GM19455 (cell line): Measurements from ENCODE around the gene SPAG9.

ENCODE experiments used
- ATAC-seq: cut with Tn5 transposase; IDR thresholded peaks from one replicate; pipeline ENCODE4 v1.9.1; 2021; ENCODE audit not compliant: unreplicated experiment

Gene SPAG9

GRCh38 chr17:51044976-51045375 is 75.7 kb downstream of the SPAG9 start:
- ATAC-seq, result no peak

DNA sequence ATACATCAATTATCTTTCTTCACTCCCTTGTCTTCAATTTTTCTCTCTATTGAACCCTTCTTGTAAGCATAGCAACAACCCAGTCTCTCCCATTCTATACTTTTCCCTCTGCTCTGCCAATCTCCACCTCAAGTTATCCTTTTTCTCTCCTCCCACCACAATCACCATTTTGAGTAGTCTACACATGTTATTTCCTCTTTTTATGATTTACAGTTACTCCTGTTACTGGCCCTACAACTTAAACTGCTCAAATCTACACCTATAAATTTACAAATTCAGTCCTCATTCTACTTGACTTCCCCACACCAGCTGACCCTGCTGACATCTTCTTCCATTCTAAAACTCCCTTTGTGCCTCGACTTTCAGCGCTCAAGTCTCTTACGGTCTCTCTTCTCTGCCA is 84.6 kb downstream of the SPAG9 start:
- no peak for ATAC-seq

- ATAC-seq, result no peak
These were observed 85.2 kb downstream of the SPAG9 start for GRCh38 chr17:51035431-51035830.

- no peak for ATAC-seq
These were observed 85.9 kb downstream of the SPAG9 start for GRCh38 chr17:51034800-51035199.

DNA sequence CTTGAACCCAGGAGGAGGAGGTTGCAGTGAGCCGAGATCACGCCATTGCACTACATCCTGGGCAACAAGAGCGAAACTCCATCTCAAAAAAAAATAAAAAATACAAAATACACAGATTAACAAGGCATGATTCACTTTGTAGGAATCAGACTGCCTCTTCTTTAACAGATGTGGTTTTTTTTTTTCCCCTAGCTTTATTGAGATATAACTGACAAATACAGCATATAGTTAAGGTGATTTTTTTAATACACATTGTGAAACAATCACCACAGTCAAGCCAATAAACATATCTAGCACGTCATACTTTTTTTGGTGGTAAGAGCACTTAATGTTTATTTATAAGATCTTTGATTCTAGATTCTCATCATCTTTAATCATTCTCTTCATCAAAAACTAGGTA is 87.8 kb downstream of the SPAG9 start:
- ATAC-seq, result no peak

DNA sequence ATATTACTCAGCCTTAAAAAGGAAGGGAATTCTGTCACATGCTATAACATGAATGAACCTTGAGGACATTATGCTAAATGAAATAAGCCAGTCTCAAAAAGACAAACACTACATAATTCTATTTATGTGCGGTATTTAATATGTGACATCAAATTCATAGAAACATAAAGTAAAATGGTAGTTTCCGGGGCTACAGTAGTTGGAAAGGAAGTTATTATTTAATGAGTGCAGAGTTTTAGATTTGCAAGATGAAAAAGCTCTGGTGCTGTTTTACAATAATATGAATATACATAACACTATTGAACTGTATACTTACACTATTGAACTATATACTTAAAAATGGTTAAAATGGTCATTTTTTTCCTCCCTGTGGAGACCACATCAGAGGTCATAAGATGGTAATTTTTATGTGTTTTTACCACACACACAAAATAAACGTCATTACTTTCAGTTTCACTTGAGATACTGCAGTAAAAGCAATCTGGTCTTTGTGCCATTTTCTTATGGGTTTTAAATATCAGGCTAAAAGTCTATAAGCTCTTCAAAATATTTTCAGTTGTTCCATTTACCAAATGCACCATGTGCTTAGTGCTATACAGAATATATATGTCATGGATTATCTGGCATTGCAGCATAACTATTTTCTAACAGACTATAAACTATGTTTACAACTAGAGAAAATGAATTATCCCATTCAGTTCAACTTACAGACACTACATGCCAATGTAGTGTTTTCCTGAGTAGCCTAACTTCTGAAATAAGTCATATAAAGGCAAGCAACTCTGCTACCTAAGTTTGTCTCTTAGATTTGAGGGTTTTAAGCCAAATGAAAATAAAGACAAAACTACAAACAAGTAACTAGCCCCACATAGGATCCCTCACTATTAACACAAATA is 90.9 kb downstream of the SPAG9 start:
- ATAC-seq, result no peak

DNA sequence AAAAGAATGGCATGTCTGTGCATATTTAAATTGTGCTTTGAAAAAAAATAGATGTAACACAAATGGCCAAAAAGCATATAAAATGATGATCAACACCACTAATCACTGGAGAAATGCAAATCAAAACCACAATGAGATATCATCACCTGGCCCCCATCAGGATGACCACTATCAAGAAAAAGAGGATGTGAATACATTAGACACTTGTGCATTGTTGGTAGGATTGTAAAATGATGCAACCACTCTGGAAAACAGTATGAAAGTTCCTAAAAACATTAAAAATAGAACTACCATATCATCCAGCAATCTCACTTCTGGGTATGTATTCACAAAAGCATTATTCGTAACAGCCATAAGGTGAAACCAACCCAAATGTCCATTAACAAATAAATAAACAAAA is 91.5 kb downstream of the SPAG9 start:
- no peak for ATAC-seq

- ATAC-seq, result no peak
These were observed 92.3 kb downstream of the SPAG9 start for GRCh38 chr17:51028176-51028863.

GRCh38 chr17:51018541-51018940 is 102.1 kb downstream of the SPAG9 start:
- no peak for ATAC-seq

DNA sequence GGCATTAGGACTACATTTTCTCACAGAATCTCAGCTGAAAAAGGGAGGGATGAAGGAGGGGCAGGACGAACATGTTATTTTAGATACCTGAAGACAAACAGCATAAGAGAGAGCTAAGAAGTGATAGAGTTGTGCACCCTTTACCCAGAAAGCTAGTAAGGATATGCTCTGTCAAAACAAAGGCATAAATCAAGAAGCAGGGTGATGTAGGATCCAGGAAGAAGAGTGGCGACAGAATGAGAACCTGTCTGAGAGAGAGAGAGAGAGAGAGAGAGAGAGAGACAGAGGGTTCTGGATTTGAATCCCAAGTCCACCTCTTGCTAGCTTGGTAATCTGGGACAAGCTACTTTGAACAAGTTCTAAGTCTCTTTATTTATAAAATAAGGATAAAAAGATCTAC is 103.4 kb downstream of the SPAG9 start:
- ATAC-seq, result no peak

DNA sequence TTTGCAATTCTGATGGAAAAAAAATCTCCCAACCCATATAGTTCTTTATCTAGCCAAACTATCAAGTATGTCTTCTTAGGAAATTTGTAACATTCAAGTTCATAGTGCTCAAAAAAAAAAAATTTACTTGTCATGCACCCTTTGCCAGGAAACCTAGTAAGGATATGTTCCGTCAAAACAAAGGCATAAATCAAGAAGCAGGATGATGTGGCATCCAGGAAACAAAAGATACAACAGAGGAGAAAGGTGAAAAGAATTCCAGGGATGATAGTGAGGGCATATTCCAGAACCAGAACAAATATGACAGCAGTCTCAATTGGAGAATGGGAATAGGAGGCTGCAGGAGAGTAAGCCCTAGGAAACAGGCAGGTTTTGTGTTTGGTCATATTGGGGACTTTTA is 104.6 kb downstream of the SPAG9 start:
- ATAC-seq, result no peak

DNA sequence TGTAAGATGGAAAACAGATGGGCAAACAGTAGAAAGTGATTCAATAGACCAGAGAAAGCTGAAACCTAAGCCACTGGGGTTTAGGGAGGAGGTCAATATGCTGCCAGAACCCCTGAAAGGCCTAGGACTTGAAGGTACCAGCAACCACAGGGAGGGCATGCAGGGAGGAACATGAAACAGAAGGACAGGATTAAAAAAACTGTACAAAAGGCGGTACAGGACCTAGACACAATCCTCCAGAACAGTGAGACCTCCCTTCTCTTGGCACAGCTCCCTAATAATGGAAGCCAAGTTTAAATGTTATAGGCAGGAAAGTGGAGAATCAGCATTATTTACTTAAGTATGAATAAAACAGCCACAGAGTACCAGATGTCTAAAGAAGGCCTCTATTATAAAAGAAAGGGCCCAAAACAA is 105.5 kb downstream of the SPAG9 start:
- ATAC-seq, result no peak

DNA sequence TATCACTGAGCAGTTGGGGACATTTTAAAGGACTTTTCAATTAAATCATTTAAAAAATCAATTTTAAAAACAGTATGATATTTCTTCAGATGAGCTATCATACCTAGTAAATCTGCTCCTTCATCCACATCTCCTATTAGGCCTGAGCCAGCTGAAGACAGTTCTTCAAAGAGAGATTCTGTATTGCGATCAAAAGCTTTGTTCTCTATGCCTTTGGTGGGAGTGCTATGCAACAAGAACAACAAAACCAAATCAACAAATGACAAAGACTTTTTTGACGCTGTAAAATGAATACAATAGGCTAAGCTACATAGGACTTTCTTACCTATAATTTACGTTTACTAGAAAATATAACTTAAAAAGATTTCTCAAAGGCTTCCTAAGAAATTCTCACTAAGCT is 106.5 kb downstream of the SPAG9 start:
- ATAC-seq, result no peak

- ATAC-seq, result no peak
These were observed 107.3 kb downstream of the SPAG9 start for GRCh38 chr17:51013322-51013721.

- no peak for ATAC-seq
These were observed 108.1 kb downstream of the SPAG9 start for GRCh38 chr17:51012538-51012937.

DNA sequence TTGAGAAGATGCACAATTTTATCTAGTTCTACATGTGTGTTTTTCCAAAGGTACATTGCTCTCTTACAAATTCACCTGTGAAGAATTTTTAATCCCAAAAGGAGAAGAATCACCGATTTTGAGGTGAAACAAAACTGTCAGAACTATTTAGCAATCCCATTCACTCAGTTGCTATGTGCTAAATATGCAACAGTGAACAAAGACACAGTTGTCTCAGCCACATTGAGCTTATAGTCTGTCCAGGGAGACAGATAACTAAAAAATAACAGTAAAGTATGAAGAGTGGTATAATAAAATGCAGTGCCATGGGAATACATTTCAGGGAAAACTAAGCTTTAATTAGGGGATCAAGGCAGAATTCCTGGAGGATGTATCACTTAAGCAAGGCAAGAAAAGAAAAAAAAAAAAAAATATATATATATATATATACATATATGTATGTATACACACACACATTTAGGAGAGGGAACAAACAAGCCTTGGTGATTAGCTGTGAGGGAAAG is 110.4 kb downstream of the SPAG9 start:
- ATAC-seq, result no peak

- no peak for ATAC-seq
These were observed 114.1 kb downstream of the SPAG9 start for GRCh38 chr17:51006601-51007000.

GRCh38 chr17:51005768-51006167 is 114.9 kb downstream of the SPAG9 start:
- no peak for ATAC-seq

- ATAC-seq, result no peak
These were observed 116.4 kb downstream of the SPAG9 start for GRCh38 chr17:51004249-51004648.

DNA sequence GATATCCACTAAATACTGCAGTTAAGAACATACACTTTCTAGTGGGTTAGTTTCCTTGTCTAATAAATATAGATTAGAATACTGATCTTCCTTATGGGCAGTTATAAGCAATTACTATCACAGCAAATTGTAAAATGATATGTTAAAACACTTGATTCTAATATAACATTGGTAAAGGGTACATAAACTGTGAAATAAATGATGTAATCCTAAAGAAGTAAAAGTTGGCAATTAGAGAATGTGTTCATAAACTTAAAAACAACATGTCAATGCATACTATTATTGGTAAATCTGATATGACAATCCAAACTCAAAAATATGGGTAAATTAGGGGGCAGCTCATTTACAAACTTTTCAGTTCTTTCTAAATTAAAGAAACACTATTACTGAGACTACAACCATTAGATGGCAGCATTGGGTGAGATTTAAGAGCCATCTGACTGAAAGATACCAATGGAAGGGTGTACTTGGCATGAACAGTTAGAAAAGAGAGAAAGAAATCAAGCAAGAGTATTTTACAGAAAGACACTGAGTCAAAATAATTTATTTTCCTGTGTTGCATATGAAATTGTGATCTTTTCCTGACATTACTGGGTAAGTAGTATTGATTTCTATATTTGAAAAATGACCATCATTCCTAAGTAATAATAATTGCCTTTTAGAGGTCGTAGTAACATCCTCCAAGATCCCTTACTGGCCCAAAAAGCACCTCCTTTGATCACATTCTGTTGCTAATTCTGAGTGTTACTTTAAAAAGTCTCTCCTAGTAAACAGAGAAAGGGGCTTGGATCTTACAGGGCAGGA is 119.6 kb downstream of the SPAG9 start:
- no peak for ATAC-seq

DNA sequence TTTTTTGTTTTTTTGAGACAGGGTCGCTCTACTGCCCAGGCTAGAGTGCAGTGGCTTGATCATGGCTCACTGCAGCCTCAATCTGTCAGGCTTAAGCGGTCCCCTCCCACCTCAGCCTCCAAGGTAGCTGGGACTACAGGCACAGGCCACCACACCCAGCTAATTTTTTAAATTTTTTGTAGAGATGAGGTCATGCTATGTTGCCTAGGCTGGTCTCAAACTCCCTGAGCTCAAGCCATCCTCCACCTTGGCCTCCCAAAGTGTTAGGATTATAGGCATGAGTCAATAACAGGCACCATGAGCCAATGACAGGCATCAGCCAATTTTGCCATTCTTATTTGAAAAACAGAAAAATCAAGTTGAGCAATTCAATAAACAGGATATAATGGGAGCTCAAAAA is 125.0 kb downstream of the SPAG9 start:
- no peak for ATAC-seq
